ENCODE results near the gene IDUA.
"Not testable (repeated sequence)": the region's sequence is repeated elsewhere in the genome, so short reads cannot be mapped to it uniquely, and the experiment has no call there.

The IDUA gene

DNA sequence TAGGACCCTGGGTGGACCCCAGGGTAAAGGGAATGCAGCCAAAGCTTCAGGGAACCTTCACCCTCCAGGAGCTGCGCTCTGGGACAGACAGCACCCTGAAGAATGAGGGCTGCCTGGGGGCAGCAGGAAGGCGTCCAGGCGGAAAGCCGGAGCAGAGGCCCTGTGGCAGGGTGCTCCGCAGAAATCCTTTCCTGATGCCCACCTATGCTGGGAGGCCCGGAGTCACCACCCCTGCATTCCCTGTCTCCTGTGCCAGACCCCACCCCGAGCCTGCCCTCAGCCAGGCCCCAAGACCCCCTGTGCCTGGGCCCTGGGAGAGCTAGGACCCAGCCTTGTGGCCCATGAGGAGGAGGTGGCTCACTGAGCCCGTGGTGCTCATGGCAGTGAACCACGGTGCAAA, 12.2 kb upstream of the IDUA start:
- no peak overlapping the region for H3K4me3 ChIP-seq
- TF ChIP-seq, protein P1, sequence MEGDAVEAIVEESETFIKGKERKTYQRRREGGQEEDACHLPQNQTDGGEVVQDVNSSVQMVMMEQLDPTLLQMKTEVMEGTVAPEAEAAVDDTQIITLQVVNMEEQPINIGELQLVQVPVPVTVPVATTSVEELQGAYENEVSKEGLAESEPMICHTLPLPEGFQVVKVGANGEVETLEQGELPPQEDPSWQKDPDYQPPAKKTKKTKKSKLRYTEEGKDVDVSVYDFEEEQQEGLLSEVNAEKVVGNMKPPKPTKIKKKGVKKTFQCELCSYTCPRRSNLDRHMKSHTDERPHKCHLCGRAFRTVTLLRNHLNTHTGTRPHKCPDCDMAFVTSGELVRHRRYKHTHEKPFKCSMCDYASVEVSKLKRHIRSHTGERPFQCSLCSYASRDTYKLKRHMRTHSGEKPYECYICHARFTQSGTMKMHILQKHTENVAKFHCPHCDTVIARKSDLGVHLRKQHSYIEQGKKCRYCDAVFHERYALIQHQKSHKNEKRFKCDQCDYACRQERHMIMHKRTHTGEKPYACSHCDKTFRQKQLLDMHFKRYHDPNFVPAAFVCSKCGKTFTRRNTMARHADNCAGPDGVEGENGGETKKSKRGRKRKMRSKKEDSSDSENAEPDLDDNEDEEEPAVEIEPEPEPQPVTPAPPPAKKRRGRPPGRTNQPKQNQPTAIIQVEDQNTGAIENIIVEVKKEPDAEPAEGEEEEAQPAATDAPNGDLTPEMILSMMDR (IDR thresholded peaks at IDR 0.05): no peak
- no peaks in the 10 kb centered on the region for H3K9me3 ChIP-seq
- no peaks in the 10 kb centered on the region for H3K27me3 ChIP-seq
- intact Hi-C loops (cut with DNase I; ENCODE audit: low total_unique reads): loop anchor here (5.0 to 10.0 kb wide), 2 partner anchors 42 to 1960 kb away; partner anchors contain the start of genes GAK and TMEM175
- DNase-seq: no peak
- H3K27ac ChIP-seq: no peak overlapping the region
- H3K36me3 ChIP-seq: no peaks in the 10 kb centered on the region
- peaks cover 0 to 29% (median 23%) of the 10 kb centered on the region in 4 donors for H3K4me1 ChIP-seq

GRCh38 chr4:976016-976415, 10.8 kb upstream of the IDUA start:
- not testable (repeated sequence) for DNase-seq, H3K27ac ChIP-seq, H3K4me3 ChIP-seq, H3K36me3 ChIP-seq, H3K9me3 ChIP-seq, H3K27me3 ChIP-seq
- H3K4me1 ChIP-seq: peaks cover 0 to 26% (median 23%) of the 10 kb centered on the region in 4 donors
- intact Hi-C loops (cut with DNase I; ENCODE audit: low total_unique reads): loop anchor here (10.0 kb wide), 1 partner anchor 1959 kb away; no protein-coding TSS in a partner anchor

- intact Hi-C loops (cut with DNase I; ENCODE audit: low total_unique reads): loop anchor here (10.0 kb wide), 1 partner anchor 1956 kb away; no protein-coding TSS in a partner anchor
- Histone ChIP-seq H3K27me3 (no peaks in the 10 kb centered on the region), H3K9me3 (no peaks in the 10 kb centered on the region), H3K4me3 (no peak overlapping the region), H3K4me1 (peaks cover 0 to under 1% (median 0%) of the 10 kb centered on the region in 4 donors), H3K27ac (no peak overlapping the region), H3K36me3 (no peaks in the 10 kb centered on the region)
- no peak for DNase-seq
- TF ChIP-seq, protein P1 (IDR thresholded peaks at IDR 0.05): no peak
Observed at GRCh38 chr4:978957-979701, 7.7 kb upstream of the IDUA start.

GRCh38 chr4:982291-982690, 4.6 kb upstream of the IDUA start:
- H3K27ac ChIP-seq: no peak overlapping the region
- TF ChIP-seq, protein P1 (IDR thresholded peaks at IDR 0.05): no peak
- H3K36me3 ChIP-seq: no peaks in the 10 kb centered on the region
- H3K27me3 ChIP-seq: no peaks in the 10 kb centered on the region
- H3K4me3 ChIP-seq: no peak overlapping the region
- H3K4me1 ChIP-seq: peaks cover 0 to 19% (median 12%) of the 10 kb centered on the region in 4 donors
- DNase-seq: no peak
- no peaks in the 10 kb centered on the region for H3K9me3 ChIP-seq
- intact Hi-C loops (cut with DNase I; ENCODE audit: low total_unique reads): no loop called here

GRCh38 chr4:982814-983213, 4.0 kb upstream of the IDUA start:
- TF ChIP-seq, protein P1 (IDR thresholded peaks at IDR 0.05): no peak
- Histone ChIP-seq H3K9me3 (no peaks in the 10 kb centered on the region), H3K4me3 (no peak overlapping the region), H3K27me3 (no peaks in the 10 kb centered on the region), H3K36me3 (no peaks in the 10 kb centered on the region), H3K4me1 (peaks cover 0 to 24% (median 18%) of the 10 kb centered on the region in 4 donors), H3K27ac (no peak overlapping the region)
- DNase-seq: no peak
- intact Hi-C loops (cut with DNase I; ENCODE audit: low total_unique reads): no loop called here

DNA sequence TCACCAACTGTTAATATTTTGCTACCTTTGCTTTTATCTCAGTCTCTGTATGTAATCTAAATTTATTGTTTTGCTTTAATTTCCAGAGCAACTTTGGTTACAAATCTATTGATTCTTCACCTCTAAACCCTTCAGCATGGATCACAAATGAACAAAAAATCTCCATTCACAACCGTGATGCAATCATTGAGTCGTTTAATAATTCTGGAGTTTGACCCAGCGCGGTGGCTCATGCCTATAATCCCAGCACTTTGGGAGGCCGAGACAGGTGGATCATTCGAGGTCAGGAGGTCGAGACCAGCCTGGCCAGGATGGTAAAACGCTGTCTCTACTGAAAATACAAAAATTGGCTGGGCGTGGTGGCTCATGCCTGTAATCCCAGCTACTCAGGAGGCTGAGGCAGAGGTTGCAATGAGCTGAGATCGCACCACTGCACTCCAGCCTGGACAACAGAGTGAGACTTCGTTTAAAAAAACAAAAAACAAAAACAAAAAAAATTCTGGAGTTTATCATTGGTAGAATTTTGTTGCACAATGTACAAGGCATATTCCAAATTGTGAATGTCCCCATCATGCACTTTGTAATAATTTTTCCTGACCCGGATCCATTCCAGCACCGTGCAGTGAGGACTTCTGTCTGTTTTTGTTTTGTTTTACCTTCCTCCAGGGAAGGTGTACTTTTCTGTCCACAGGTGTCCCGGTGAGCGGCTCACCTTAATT, 2.3 kb upstream of the IDUA start:
- H3K4me1 ChIP-seq: peaks cover 0 to 31% (median 21%) of the 10 kb centered on the region in 4 donors
- peak overlapping the region in 1 of 2 donors; percentile 12 for H3K4me3 ChIP-seq
- no peak overlapping the region for H3K27ac ChIP-seq
- peaks cover 0 to 8% (median 0%) of the 10 kb centered on the region in 3 donors for H3K36me3 ChIP-seq
- no peak for DNase-seq
- intact Hi-C loops (cut with DNase I; ENCODE audit: low total_unique reads): no loop called here
- no peaks in the 10 kb centered on the region for H3K27me3 ChIP-seq
- TF ChIP-seq, protein P1 (IDR thresholded peaks at IDR 0.05): no peak
- H3K9me3 ChIP-seq: no peaks in the 10 kb centered on the region

Data from tibial artery (tissue), 4 donors.